ENCODE data around the gene MUTYH.

DNA sequence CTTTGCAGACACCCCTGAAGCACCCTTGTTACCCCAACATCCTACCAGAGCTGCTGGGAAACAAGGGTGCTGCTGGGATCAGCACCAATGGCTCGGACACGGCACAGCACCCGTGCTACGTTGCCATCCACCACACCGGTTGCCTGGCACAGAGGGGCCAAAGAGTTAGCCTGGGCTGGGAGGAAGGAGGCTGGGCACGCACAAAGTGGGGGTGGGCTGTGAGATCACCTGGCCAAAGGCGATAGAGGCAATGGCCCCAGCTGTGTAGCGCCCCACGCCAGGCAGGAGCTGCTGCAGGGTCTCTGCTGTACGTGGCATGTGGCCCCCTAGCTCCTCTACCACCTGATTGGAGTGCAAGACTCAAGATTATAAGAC, 7.9 kb downstream of the MUTYH start:
- TF ChIP-seq, protein P1, sequence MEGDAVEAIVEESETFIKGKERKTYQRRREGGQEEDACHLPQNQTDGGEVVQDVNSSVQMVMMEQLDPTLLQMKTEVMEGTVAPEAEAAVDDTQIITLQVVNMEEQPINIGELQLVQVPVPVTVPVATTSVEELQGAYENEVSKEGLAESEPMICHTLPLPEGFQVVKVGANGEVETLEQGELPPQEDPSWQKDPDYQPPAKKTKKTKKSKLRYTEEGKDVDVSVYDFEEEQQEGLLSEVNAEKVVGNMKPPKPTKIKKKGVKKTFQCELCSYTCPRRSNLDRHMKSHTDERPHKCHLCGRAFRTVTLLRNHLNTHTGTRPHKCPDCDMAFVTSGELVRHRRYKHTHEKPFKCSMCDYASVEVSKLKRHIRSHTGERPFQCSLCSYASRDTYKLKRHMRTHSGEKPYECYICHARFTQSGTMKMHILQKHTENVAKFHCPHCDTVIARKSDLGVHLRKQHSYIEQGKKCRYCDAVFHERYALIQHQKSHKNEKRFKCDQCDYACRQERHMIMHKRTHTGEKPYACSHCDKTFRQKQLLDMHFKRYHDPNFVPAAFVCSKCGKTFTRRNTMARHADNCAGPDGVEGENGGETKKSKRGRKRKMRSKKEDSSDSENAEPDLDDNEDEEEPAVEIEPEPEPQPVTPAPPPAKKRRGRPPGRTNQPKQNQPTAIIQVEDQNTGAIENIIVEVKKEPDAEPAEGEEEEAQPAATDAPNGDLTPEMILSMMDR (conservative IDR thresholded peaks at IDR 0.05), result no peak
- TF ChIP-seq EZH2 (IDR thresholded peaks at IDR 0.05; ENCODE audit: low read depth), result no peak

All from PC-9 (cell line).